HG03432 (cell line): ENCODE data around the gene TLNRD1.

Experiments used
- ATAC-seq: cut with Tn5 transposase; IDR thresholded peaks from one replicate; pipeline ENCODE4 v1.9.1; 2021; ENCODE audit warnings: mild to moderate bottlenecking, moderate library complexity; ENCODE audit not compliant: unreplicated experiment

The TLNRD1 gene

GRCh38 chr15:80976851-80977250, 23.9 kb upstream of the TLNRD1 start:
- ATAC-seq = no peak

GRCh38 chr15:80977627-80978036, 23.1 kb upstream of the TLNRD1 start:
- no peak for ATAC-seq

GRCh38 chr15:80978685-80979329, 21.9 kb upstream of the TLNRD1 start:
- ATAC-seq = no peak

- ATAC-seq = no peak
Measured at GRCh38 chr15:80979538-80980200, 21.1 kb upstream of the TLNRD1 start.

GRCh38 chr15:80982205-80982604, 18.5 kb upstream of the TLNRD1 start:
- ATAC-seq = no peak

GRCh38 chr15:80982839-80983238, 17.9 kb upstream of the TLNRD1 start:
- ATAC-seq = no peak

GRCh38 chr15:80984856-80985255, 15.9 kb upstream of the TLNRD1 start:
- ATAC-seq = no peak

GRCh38 chr15:80985981-80986380, 14.7 kb upstream of the TLNRD1 start:
- no peak for ATAC-seq

GRCh38 chr15:80986487-80986886, 14.2 kb upstream of the TLNRD1 start:
- no peak for ATAC-seq

- no peak for ATAC-seq
Measured at GRCh38 chr15:80988148-80988796, 12.5 kb upstream of the TLNRD1 start.

- peak; percentile 2 for ATAC-seq
Measured at GRCh38 chr15:80989081-80989517, 11.6 kb upstream of the TLNRD1 start.

GRCh38 chr15:80989518-80990478, 10.9 kb upstream of the TLNRD1 start, which contains the start of gene MESD:
Gene MESD (minus strand): TSS chr15:80989819. CDS start chr15:80989791, 28 bp downstream.
- ATAC-seq = peak; percentile 98

GRCh38 chr15:80990955-80991354, 9.8 kb upstream of the TLNRD1 start:
- no peak for ATAC-seq

GRCh38 chr15:80991421-80991820, 9.3 kb upstream of the TLNRD1 start:
- no peak for ATAC-seq

- ATAC-seq = no peak
Measured at GRCh38 chr15:80992006-80992405, 8.7 kb upstream of the TLNRD1 start.

GRCh38 chr15:80992441-80992840, 8.3 kb upstream of the TLNRD1 start:
- no peak for ATAC-seq

- ATAC-seq = no peak
Measured at GRCh38 chr15:80996247-80996646, 4.5 kb upstream of the TLNRD1 start.

- no peak for ATAC-seq
Measured at GRCh38 chr15:80997692-80998091, 3.0 kb upstream of the TLNRD1 start.

GRCh38 chr15:80998251-80998650, 2.5 kb upstream of the TLNRD1 start:
- no peak for ATAC-seq

- ATAC-seq = peak; percentile 21
Measured at GRCh38 chr15:80999623-81000036, 1.1 kb upstream of the TLNRD1 start.

GRCh38 chr15:81000144-81000623, 539 bp upstream of the TLNRD1 start:
- ATAC-seq = no peak
